ENCODE measurements around the gene SIM1.
A peak's percentile ranks its signal among the peaks of the same experiment; 100 is the strongest.

SIM1 gene

DNA sequence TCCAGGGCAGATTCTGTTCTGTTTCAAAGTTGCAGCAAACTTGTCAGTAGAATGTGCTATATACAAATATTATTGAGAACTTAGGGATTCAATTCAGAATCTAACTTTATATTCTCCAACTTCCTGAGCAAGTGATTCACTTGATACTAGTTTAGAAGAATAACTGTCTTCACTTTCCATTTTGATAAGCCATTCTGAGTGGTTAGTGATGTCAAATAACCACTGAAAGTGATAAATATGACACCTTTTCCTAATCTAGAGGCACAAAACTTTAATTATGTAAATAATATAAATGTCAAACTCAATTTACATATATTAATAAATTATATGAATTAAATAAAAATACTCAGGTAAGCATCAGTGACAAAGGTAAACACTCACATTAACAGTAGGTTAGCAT, 20.5 kb upstream of the SIM1 start:
- TF ChIP-seq, protein P1, sequence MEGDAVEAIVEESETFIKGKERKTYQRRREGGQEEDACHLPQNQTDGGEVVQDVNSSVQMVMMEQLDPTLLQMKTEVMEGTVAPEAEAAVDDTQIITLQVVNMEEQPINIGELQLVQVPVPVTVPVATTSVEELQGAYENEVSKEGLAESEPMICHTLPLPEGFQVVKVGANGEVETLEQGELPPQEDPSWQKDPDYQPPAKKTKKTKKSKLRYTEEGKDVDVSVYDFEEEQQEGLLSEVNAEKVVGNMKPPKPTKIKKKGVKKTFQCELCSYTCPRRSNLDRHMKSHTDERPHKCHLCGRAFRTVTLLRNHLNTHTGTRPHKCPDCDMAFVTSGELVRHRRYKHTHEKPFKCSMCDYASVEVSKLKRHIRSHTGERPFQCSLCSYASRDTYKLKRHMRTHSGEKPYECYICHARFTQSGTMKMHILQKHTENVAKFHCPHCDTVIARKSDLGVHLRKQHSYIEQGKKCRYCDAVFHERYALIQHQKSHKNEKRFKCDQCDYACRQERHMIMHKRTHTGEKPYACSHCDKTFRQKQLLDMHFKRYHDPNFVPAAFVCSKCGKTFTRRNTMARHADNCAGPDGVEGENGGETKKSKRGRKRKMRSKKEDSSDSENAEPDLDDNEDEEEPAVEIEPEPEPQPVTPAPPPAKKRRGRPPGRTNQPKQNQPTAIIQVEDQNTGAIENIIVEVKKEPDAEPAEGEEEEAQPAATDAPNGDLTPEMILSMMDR (IDR thresholded peaks at IDR 0.05; ENCODE audit: borderline replicate concordance, control extremely low read depth, extremely low read depth, insufficient read depth, missing control alignments): no peak
- DNase-seq (ENCODE audit: low spot score): no peak
- in situ Hi-C loops (cut with MboI; ENCODE audit: low sequenced_read_pairs, unreplicated experiment): loop anchor here (10.0 kb wide), 1 partner anchor 370 kb away; no protein-coding TSS in a partner anchor

DNA sequence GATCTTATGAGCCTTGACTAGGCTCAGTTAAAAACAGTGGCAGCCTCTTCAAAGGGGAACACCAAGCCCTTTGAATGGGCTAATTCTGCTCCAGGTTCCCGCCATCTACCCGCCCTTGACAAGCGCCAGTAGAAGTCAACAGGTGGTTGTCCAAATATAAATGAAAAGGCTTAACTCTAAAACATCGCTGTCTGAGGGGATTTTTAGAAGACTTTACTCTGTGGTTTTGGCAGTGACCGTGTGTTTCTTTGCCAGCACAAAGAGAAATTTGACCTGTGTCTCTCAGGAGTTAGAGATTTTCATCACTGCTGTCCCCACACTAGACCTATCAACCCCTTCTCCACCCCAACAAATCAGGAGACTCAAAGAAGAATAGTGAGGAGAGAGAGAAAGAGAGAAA, 19.8 kb upstream of the SIM1 start:
- in situ Hi-C loops (cut with MboI; ENCODE audit: low sequenced_read_pairs, unreplicated experiment): loop anchor here (10.0 kb wide), 1 partner anchor 370 kb away; no protein-coding TSS in a partner anchor
- TF ChIP-seq, protein P1 (IDR thresholded peaks at IDR 0.05; ENCODE audit: borderline replicate concordance, control extremely low read depth, extremely low read depth, insufficient read depth, missing control alignments): no peak
- DNase-seq (ENCODE audit: low spot score): no peak

DNA sequence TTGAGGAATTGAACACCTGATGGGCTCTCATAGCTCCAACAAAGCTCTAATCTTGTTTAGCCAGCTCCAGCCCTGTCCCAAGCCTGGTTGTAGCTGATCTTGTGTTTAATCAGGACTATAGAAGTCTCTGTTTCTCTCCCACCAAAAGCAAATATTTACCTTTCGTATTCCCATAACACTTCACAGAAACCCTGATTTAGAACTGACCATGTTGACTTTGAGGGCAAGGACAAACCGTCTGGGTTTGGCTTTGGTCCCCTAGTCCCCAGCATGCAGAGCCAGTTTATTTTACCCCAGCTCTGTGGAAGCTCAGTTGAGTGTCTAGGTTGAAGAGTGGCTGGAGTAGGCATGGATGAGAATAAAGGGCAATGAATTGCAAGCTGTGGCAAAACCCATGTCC, 18.0 kb upstream of the SIM1 start:
- in situ Hi-C loops (cut with MboI; ENCODE audit: low sequenced_read_pairs, unreplicated experiment): loop anchor here (10.0 kb wide), 1 partner anchor 368 kb away; no protein-coding TSS in a partner anchor
- no peak for DNase-seq (ENCODE audit: low spot score)
- TF ChIP-seq, protein P1 (IDR thresholded peaks at IDR 0.05; ENCODE audit: borderline replicate concordance, control extremely low read depth, extremely low read depth, insufficient read depth, missing control alignments): no peak

DNA sequence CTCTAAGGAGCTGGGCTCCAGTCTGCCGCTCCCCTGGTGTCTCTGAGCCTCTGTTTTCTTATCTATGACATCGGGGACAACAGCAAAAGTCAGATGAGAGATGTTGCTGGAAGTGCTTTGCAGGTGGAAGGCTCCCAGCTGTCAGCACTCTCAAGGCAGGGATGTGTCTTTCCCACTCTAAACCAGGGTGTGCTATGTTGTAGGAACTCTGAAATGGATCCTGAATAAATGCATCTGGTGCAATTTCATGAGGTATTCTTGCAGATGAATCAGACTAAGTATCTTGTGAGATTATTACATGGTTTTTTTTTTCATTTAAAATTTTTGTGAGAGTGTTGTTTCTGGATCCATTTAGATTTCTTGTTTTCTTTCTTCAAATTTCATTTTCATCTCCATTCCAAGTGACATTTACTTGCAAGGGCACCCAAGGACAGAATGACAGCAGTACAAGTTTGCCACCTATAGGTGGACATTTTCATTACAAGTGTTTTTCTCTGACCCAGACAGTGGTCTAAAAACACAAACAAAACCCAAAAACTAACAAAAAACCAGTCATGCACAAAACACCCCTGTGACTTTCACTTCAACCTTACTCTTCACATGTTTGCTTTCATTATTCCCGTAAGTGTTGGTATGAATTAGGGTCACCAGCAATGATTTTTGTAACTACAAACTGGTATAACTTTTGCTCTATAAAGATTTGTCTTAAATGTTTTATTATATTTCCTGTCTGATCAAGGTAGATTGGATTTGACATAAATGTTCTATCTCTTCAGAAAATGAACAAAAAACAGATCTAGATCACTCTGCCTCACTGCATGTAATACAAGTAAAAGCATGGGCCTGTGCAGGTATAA, 14.7 kb upstream of the SIM1 start:
- TF ChIP-seq, protein P1 (IDR thresholded peaks at IDR 0.05; ENCODE audit: borderline replicate concordance, control extremely low read depth, extremely low read depth, insufficient read depth, missing control alignments): peak; percentile 42
- DNase-seq (ENCODE audit: low spot score): peak; percentile 23
- in situ Hi-C loops (cut with MboI; ENCODE audit: low sequenced_read_pairs, unreplicated experiment): loop anchor here (10.0 kb wide), 1 partner anchor 365 kb away; no protein-coding TSS in a partner anchor

DNA sequence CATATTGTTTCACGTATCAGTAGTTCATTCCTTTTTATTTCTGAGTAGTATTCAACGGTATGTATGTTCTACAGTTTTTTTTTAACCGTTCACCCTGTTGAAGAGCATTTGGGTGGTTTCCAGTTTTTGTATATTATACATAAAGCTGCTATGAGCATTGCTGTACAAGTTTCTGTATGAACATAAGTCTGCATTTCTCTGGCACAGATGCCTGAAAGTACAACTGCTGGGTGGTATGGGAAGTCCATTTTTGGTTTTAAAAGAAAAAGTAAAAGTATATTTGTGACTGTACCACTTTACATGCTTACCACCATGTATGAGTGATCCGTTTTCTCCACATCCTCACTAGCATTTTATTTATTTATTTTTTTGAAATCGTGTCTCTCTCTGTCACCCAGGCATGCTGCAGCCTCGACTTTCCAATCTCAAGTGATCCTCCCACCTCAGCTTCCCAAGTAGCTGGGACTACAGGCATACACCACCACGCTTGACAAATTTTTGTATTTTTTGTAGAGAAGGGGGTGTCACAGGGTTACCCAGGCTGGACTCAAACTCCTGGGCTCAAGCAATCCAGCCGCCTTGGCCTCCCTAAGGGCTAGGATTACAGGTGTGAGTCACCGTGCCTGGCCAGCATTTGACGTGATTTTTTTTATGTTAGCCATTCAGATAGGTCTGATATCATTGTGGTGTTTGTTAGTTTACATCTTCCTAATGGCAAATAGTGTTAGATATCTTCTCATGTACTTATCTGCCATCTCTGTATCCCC, 11.0 kb upstream of the SIM1 start:
- TF ChIP-seq, protein P1 (IDR thresholded peaks at IDR 0.05; ENCODE audit: borderline replicate concordance, control extremely low read depth, extremely low read depth, insufficient read depth, missing control alignments): no peak
- in situ Hi-C loops (cut with MboI; ENCODE audit: low sequenced_read_pairs, unreplicated experiment): no loop called here
- no peak for DNase-seq (ENCODE audit: low spot score)

DNA sequence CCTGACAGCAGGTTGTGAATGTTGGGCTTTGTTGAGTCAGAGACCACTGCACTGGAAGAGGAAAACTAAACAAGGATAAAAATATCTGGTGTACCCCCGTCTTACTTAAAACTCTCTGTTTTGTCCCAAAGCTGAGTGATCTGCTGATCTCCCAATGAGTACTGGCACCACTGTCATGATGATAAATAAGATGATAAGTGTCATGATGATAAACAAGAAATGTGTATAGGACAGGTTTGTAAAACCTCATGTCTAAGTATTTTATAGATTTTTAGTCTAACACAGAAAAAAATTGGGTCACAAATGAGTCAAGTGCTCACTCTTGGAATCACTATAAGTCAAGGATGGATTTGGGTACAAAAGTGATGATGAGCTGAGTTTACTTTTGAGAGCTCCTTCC, 8.5 kb upstream of the SIM1 start:
- TF ChIP-seq, protein P1 (IDR thresholded peaks at IDR 0.05; ENCODE audit: borderline replicate concordance, control extremely low read depth, extremely low read depth, insufficient read depth, missing control alignments): no peak
- DNase-seq (ENCODE audit: low spot score): no peak
- in situ Hi-C loops (cut with MboI; ENCODE audit: low sequenced_read_pairs, unreplicated experiment): loop anchor here (25.0 kb wide), 1 partner anchor 861 kb away; the partner anchor contains the start of gene PRDM13

All from GM13976 (cell line).